Peyer's patch (tissue), 4 donors: ENCODE data around the gene SPDEF.

Source experiments
- CTCF ChIP-seq, 6 experiments: fragments of 450-650 bp in 4 of 6; fragments of 200-600 bp in 2 of 6; sonication (generic) in 1 of 6; IDR thresholded peaks; one replicate each; pipeline ENCODE4 v1.5.1; 2017 to 2019; ENCODE audit warnings: antibody characterized with exemption in 6 of 6, mild to moderate bottlenecking in 3 of 6, moderate library complexity in 1 of 6
- POLR2A ChIP-seq, 2 donors: fragments of 450-650 bp; IDR thresholded peaks; one replicate each; pipeline ENCODE4 v1.5.1; 2017; ENCODE audit warnings: antibody characterized with exemption in 2 of 2, mild to moderate bottlenecking in 2 of 2, moderate library complexity in 2 of 2

- TF ChIP-seq CTCF (IDR thresholded peaks at IDR 0.05) (no peak), POLR2A (IDR thresholded peaks at IDR 0.05) (no peak)
Observed at GRCh38 chr6:34552620-34553019, 3.5 kb downstream of the SPDEF start.
